Measurements from ENCODE around the gene TPM4. TPM values are rescaled to one million over a fixed set of nuclear protein-coding genes. Genes with fewer than 3 reads are reported as not detected.

Gene TPM4
- total and polyA plus RNA-seq, 2 of the 13 experiments (the other 11 are each of a cell fraction or from before 2014, with no cell fraction given) = 180 to 188 TPM

- no peak for TF ChIP-seq HOXD1 (CRISPR knock-in tag; IDR thresholded peaks at IDR 0.05)
- peak; percentile 56; the same call in 1 of the 2 replicates for TF ChIP-seq CHD4 (IDR thresholded peaks at IDR 0.05; ENCODE audit: borderline replicate concordance, low read length)
These were observed 64.7 kb downstream of the TPM4 start (continued) for GRCh38 chr19:16141043-16141442.

- WGBS (ENCODE audit: low lambda C conversion rate) = 53% methylated on average over 9 of the region's 9 CpGs
- H3K9me3 ChIP-seq (ENCODE audit: low read length) = no peaks in the 10 kb centered on the region
- ChIA-PET POLR2A (interaction anchor here (1.9 kb wide), 1 partner anchor 64 kb away, joined by 4 read pairs; no protein-coding TSS in a partner anchor), CTCF (ENCODE audit: low intra/inter-chr PET ratio, low total read pairs) (no interaction called here)
- H3K27ac ChIP-seq (ENCODE audit: extremely low read length, insufficient read depth, low read length) = no peak overlapping the region
- intact Hi-C loops (cut with micrococcal nuclease; ENCODE audit: unreplicated experiment) = no loop called here
- no peak overlapping the region for H3K4me3 ChIP-seq (replicated peaks in 1 of 3; ENCODE audit: insufficient read depth in 1 of 3, low read depth in 2 of 3, low read length in 3 of 3)
- no peaks in the 10 kb centered on the region for H3K79me2 ChIP-seq (ENCODE audit: insufficient read depth, low read length)
- ATAC-seq (no peak), DNase-seq (ENCODE audit: low spot score) (no peak), FAIRE-seq (no peak)
- no TSS peak for BruUV-seq (replicated peaks)
- no peak for TF ChIP-seq POLR2A (IDR thresholded peaks at IDR 0.05; ENCODE audit: insufficient read depth in 1 of 2, low read depth in 2 of 2, low read length in 2 of 2)
- TF ChIP-seq ZNF142 (CRISPR knock-in tag; IDR thresholded peaks at IDR 0.05) = no peak
- peak; percentile 79; the same call in 1 of the 2 replicates for TF ChIP-seq ZNF121 (CRISPR knock-in tag; IDR thresholded peaks at IDR 0.05)
- TF ChIP-seq MIER3 (CRISPR knock-in tag; IDR thresholded peaks at IDR 0.05; ENCODE audit: borderline replicate concordance) = no peak
- H2AFZ ChIP-seq (ENCODE audit: low read length) = no peak overlapping the region
- in situ Hi-C loops (cut with HindIII; ENCODE audit: extremely low pct_ligation_motif_present, low pct_unique_long_range_greater_than_20kb) = no loop called here
- no peaks in the 10 kb centered on the region for H3K27me3 ChIP-seq (ENCODE audit: control insufficient read depth in 1 of 2, insufficient read depth in 2 of 2, low read length in 2 of 2)
- H3K4me2 ChIP-seq (ENCODE audit: low read depth, low read length) = peak overlapping the region; percentile 32; the same call in 1 of the 2 replicates
- peak overlapping the region; percentile 22; the same call in 1 of the 2 replicates for H3K9ac ChIP-seq (ENCODE audit: insufficient read depth, low read depth, low read length)
- H3K36me3 ChIP-seq (replicated peaks in 1 of 2; ENCODE audit: control insufficient read depth in 1 of 2, insufficient read depth in 2 of 2, low read length in 2 of 2) = no peaks in the 10 kb centered on the region
- H3K4me1 ChIP-seq (ENCODE audit: insufficient read depth, low read length) = peaks cover 33% of the 10 kb centered on the region
- no peaks in the 10 kb centered on the region for H4K20me1 ChIP-seq (ENCODE audit: insufficient read depth, low read length)
These were observed 65.8 kb downstream of the TPM4 start for GRCh38 chr19:16142032-16142580.

Data from HepG2 (cell line).